Transverse colon (tissue), 4 donors: ENCODE measurements around the gene PDE8B.

Source experiments
- CTCF ChIP-seq, 5 experiments: fragments of 200-600 bp in 3 of 5; fragments of 450-650 bp in 2 of 5; sonication (generic) in 3 of 5; IDR thresholded peaks; 1 replicate in 2 of 5; 2 replicates in 3 of 5; pipeline ENCODE4 v1.5.1; 2016 to 2017; ENCODE audit warnings: antibody characterized with exemption in 5 of 5, inconsistent platforms in 3 of 5, mild to moderate bottlenecking in 2 of 5, moderate library complexity in 1 of 5
- EP300 ChIP-seq: sonication (generic); formaldehyde crosslinking; IDR thresholded peaks from one replicate; pipeline ENCODE4 v1.6.1; 2017; ENCODE audit warnings: antibody characterized with exemption, low read depth
- POLR2A ChIP-seq: fragments of 450-650 bp; IDR thresholded peaks from one replicate; pipeline ENCODE4 v1.6.1; 2016; ENCODE audit warnings: antibody characterized with exemption, mild to moderate bottlenecking, moderate library complexity
- POLR2AphosphoS5 ChIP-seq, 3 donors: sonication (generic); formaldehyde crosslinking; IDR thresholded peaks; one replicate each; pipeline ENCODE4 v1.6.1; 2016; ENCODE audit warnings: antibody characterized with exemption in 3 of 3

DNA sequence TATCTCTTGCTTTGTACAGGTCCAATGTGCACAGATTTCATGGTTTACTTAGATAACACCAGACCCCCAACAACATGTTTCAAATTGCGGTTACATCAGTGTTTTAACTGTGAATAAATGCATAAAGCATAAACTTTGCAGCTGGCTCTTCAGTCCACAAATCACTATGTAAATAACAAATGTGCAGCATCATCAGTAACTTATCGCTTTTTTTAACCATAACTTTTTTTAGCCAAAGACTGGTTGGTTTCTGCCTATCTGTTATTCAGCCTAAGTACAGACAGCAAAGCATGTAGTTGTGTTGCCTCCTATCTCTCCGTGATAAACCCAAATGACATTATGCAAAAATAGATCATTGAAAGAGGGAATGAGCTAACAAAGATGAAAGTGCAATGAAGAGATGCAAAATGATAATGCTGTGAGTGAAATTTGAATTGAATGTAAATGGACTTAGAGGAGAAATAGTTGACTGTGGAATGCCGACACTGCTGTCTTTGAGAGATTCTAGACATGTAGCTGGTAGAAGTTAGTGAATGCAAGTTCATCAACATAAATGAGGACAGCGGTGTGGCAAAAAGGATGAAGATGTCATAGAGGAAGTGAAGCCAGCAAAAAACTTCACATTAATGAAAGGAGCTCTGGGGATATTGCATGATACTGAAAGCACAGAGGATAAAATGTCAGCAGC lies 108.8 kb downstream of the PDE8B start:
- no peak for TF ChIP-seq CTCF (IDR thresholded peaks at IDR 0.05)
- TF ChIP-seq POLR2A = no peak
- TF ChIP-seq EP300 = no peak
- no peak for TF ChIP-seq POLR2AphosphoS5 (IDR thresholded peaks at IDR 0.05)
